AG04450 (cell line): ENCODE measurements around the gene MLX. TPM values are rescaled to one million over a fixed set of nuclear protein-coding genes. Genes with fewer than 3 reads are reported as not detected.

ENCODE experiments used
- CTCF ChIA-PET: fragments of 300-600, 350-600 bp; formaldehyde crosslinking; extraction: SDS; loops from one replicate; lab custom pipeline; 2022; ENCODE audit warnings: antibody characterized with exemption, inconsistent platforms; lab: Charles Lee
- POLR2A ChIA-PET: fragments of 350-600 bp; formaldehyde crosslinking; extraction: SDS; loops from one replicate; lab custom pipeline; 2021; ENCODE audit warnings: antibody characterized with exemption, inconsistent platforms; lab: Yijun Ruan, JAX
- DNase-seq: peaks from one replicate; pipeline ENCODE4 v3.0.0-alpha.2; 2011; ENCODE audit warnings: low read depth, low spot score
- H3K27ac ChIP-seq: one replicate; pipeline ENCODE4 v1.5.1; 2012; ENCODE audit warnings: low read depth, low read length, control low read depth
- H3K27me3 ChIP-seq: one replicate; pipeline ENCODE4 v1.6.0; 2012; ENCODE audit warnings: low read length; ENCODE audit not compliant: control insufficient read depth, insufficient read depth
- H3K4me3 ChIP-seq: 2 replicates; pipeline ENCODE4 v1.5.1; 2011; ENCODE audit warnings: mild to moderate bottlenecking, low read depth, low read length, control low read depth
- H3K9me3 ChIP-seq: 2 replicates; pipeline ENCODE4 v1.5.1; 2012; ENCODE audit warnings: low read length; ENCODE audit not compliant: control insufficient read depth, insufficient read depth
- polyA plus RNA-seq: library from polyadenylated mRNA; depleted of rRNA; stranded (reverse); fragments of >200 nt; gene quantifications from 2 replicates; pipeline ENCODE4 v1.2.3, GENCODE V29; 2011
- TF ChIP-seq, protein P1 (sequence below): IDR thresholded peaks from 2 replicates; pipeline ENCODE4 v1.5.1; 2011; ENCODE audit warnings: low read depth, low read length, control low read depth, inconsistent platforms

MLX gene
- polyA plus RNA-seq, 1 experiment = 35.4 TPM

DNA sequence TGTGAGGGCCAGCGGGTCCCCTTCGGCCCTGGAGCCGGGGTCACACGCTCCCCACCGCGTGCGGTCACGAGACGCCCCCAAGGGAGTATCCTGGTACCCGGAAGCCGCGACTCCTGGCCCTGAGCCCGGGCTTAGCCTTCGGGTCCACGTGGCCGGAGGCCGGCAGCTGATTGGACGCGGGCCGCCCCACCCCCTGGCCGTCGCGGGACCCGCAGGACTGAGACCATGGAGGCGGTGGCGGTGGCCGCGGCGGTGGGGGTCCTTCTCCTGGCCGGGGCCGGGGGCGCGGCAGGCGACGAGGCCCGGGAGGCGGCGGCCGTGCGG lies 30.9 kb upstream of the MLX start, which contains the start of gene NAGLU:
TSS of gene NAGLU (plus strand) at position 194 of the 324 bp plus-strand sequence. CDS start at position 226, 32 bp downstream.
- TF ChIP-seq, protein P1, sequence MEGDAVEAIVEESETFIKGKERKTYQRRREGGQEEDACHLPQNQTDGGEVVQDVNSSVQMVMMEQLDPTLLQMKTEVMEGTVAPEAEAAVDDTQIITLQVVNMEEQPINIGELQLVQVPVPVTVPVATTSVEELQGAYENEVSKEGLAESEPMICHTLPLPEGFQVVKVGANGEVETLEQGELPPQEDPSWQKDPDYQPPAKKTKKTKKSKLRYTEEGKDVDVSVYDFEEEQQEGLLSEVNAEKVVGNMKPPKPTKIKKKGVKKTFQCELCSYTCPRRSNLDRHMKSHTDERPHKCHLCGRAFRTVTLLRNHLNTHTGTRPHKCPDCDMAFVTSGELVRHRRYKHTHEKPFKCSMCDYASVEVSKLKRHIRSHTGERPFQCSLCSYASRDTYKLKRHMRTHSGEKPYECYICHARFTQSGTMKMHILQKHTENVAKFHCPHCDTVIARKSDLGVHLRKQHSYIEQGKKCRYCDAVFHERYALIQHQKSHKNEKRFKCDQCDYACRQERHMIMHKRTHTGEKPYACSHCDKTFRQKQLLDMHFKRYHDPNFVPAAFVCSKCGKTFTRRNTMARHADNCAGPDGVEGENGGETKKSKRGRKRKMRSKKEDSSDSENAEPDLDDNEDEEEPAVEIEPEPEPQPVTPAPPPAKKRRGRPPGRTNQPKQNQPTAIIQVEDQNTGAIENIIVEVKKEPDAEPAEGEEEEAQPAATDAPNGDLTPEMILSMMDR = no peak

DNA sequence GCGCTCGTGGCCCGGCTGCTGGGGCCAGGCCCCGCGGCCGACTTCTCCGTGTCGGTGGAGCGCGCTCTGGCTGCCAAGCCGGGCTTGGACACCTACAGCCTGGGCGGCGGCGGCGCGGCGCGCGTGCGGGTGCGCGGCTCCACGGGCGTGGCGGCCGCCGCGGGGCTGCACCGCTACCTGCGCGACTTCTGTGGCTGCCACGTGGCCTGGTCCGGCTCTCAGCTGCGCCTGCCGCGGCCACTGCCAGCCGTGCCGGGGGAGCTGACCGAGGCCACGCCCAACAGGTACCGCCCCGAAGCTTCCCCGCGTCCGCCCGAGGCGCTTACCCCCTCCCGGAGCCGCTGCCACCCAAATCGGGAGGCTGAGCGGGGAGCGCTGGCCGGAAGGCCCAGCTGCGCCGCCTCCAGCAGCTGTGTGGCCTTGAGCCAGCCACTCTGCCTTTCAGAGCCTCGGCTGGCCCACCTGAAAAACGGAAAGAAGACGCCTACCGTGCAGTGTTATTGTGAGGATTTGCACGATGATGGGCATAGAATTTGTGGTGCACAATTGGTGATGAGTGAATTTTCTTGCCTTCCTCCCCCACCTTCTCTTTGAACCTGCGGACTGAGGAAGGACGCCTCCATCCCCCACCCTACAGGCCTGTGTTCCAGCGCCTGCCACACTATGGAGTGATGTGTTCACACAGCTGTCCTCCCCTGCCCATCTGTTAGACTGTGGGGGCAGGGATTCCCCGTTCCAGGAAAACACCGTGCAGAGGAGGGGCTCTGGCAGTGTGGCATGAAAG lies 30.3 kb upstream of the MLX start:
- Histone ChIP-seq H3K27me3 (no peaks in the 10 kb centered on the region), H3K9me3 (no peaks in the 10 kb centered on the region; the same call in 1 of the 2 replicates), H3K27ac (peak overlapping the region; percentile 21), H3K4me3 (peak overlapping the region; percentile 69)
- peak; percentile 62 for DNase-seq
- ChIA-PET CTCF (interaction anchor here (1.0 to 1.8 kb wide), 3 partner anchors 19 to 315 kb away, joined by 3 to 6 read pairs (median 4); partner anchors contain the start of gene CAVIN1), POLR2A (interaction anchor here (0.6 to 2.2 kb wide), 11 partner anchors 9 to 606 kb away, joined by 3 to 17 read pairs (median 5); partner anchors contain the start of genes CAVIN1, MLX and ODAD4)
- TF ChIP-seq, protein P1 = no peak

More for the DNA sequence above, 30.9 kb upstream of the MLX start, which contains the start of gene NAGLU:
- ChIA-PET CTCF (interaction anchor here (1.0 to 1.8 kb wide), 3 partner anchors 18 to 314 kb away, joined by 3 to 6 read pairs (median 4); partner anchors contain the start of gene CAVIN1), POLR2A (interaction anchor here (0.5 to 2.2 kb wide), 11 partner anchors 9 to 485 kb away, joined by 3 to 17 read pairs (median 5); partner anchors contain the start of genes CAVIN1 and MLX)
- Histone ChIP-seq H3K27ac (peak within 1 kb of the TSS; percentile 70), H3K27me3 (no peaks in the 10 kb centered on the region), H3K4me3 (peak within 1 kb of the TSS; percentile 69), H3K9me3 (no peaks in the 10 kb centered on the region; the same call in 1 of the 2 replicates)
- DNase-seq = no peak

DNA sequence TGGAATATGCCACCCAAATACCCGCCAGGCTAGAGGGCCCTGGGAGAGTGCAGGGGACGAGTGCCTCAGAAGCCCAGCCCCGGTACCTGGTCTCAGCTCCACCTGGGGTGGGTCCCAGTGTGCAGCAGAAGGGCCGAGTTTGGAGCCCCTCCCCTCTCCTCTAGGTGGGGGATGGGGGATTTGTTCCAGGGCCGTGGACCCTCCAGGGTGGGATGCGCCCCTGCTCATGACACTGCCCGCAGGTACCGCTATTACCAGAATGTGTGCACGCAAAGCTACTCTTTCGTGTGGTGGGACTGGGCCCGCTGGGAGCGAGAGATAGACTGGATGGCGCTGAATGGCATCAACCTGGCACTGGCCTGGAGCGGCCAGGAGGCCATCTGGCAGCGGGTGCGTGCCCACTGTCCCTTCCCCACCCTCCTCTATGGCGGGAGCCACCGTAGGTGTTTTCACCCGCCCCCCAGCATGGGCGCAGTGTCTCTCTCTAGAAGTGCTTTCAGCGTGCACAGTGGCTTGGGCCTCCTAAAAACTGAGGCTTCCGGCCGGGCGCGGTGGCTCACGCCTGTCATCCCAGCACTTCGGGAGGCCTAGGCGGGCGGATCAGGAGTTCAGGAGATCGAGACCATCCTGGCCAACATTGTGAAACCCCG lies 29.6 kb upstream of the MLX start:
- H3K27me3 ChIP-seq = no peaks in the 10 kb centered on the region
- CTCF ChIA-PET = interaction anchor here (1.0 to 1.3 kb wide), 2 partner anchors 114 to 315 kb away, joined by 3 to 4 read pairs; partner anchors contain the start of gene CAVIN1
- TF ChIP-seq, protein P1 = no peak
- POLR2A ChIA-PET = interaction anchor here (0.6 to 2.2 kb wide), 7 partner anchors 8 to 607 kb away, joined by 3 to 17 read pairs (median 5); partner anchors contain the start of genes CAVIN1 and ODAD4
- H3K9me3 ChIP-seq = no peaks in the 10 kb centered on the region; the same call in 1 of the 2 replicates
- no peak for DNase-seq
- peak overlapping the region; percentile 69 for H3K4me3 ChIP-seq
- H3K27ac ChIP-seq = peak overlapping the region; percentile 21

DNA sequence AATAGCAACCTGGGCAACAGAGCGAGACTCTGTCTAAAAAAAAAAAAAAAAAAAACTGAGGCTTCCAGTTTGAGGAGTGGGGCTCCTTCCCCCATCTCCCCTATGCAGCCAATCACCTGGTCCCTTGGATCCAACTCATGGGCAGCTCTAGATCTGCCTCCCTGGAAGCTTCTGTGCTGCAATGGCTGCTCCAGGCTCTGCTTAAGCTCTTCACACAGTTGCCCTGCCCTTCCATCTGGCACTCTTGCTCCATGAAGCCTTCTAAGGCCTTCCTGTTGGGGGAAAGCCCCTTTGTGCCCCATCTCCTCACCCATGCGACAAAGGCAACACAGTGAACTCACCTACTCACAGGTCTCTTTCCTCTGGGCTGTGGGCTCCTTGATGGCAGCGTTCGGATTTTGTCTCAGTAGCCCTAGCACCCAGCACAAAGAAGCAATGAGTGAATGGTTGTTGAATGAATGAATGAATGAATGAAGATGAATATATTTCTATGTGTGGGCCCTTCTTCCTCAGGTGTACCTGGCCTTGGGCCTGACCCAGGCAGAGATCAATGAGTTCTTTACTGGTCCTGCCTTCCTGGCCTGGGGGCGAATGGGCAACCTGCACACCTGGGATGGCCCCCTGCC lies 29.0 kb upstream of the MLX start:
- no peaks in the 10 kb centered on the region for H3K27me3 ChIP-seq
- CTCF ChIA-PET = no interaction called here
- no peak overlapping the region for H3K27ac ChIP-seq
- H3K4me3 ChIP-seq = no peak overlapping the region
- H3K9me3 ChIP-seq = no peaks in the 10 kb centered on the region; the same call in 1 of the 2 replicates
- POLR2A ChIA-PET = no interaction called here
- no peak for DNase-seq
- TF ChIP-seq, protein P1 = no peak
